Measurements from ENCODE around the gene PSME2. TPM values are rescaled to one million over a fixed set of nuclear protein-coding genes. Genes with fewer than 3 reads are reported as not detected.

The PSME2 gene
- total and polyA plus RNA-seq, 2 experiments from 2014 or later = 38.3 to 164 TPM

- no peaks in the 10 kb centered on the region for H3K9me2 ChIP-seq (ENCODE audit: insufficient read depth)
- H3K9ac ChIP-seq = no peak overlapping the region
- WGBS, 2 experiments (ENCODE audit: low coverage in 1 of 2, low lambda C conversion rate in 2 of 2, missing lambda C conversion rate in 2 of 2) = 89 to 92% methylated on average over 4 of the region's 4 CpGs
- H3K4me1 ChIP-seq (ENCODE audit: insufficient read depth) = no peaks in the 10 kb centered on the region
- H3K36me3 ChIP-seq (ENCODE audit: low read depth) = peaks cover 9% of the 10 kb centered on the region; the same call in 1 of the 2 replicates
- DNase-seq = no peak
- no peaks in the 10 kb centered on the region for H3K79me2 ChIP-seq (ENCODE audit: insufficient read depth)
- no peak overlapping the region for H3K4me3 ChIP-seq
- no peaks in the 10 kb centered on the region for H3K9me3 ChIP-seq (ENCODE audit: low read depth)
- H3K27ac ChIP-seq = no peak overlapping the region
- H4K20me1 ChIP-seq (ENCODE audit: insufficient read depth) = no peaks in the 10 kb centered on the region
- in situ Hi-C loops (cut with MboI) = no loop called here
- no peak overlapping the region for H3K4me2 ChIP-seq (ENCODE audit: unreplicated experiment)
- no peaks in the 10 kb centered on the region for H3K27me3 ChIP-seq (replicated peaks; ENCODE audit: insufficient read depth)
- H2AFZ ChIP-seq = no peak overlapping the region
- TF ChIP-seq EZH2phosphoT487 (IDR thresholded peaks at IDR 0.05; ENCODE audit: insufficient read depth, low read depth) (no peak), EZH2 (IDR thresholded peaks at IDR 0.05; ENCODE audit: insufficient read depth, poor library complexity, severe bottlenecking) (no peak)
- no peaks in the 10 kb centered on the region for H3F3A ChIP-seq (ENCODE audit: insufficient read depth)
Measured at GRCh38 chr14:24122416-24122815, 24.0 kb downstream of the PSME2 start.

- DNase-seq = no peak
- Histone ChIP-seq H3K4me1 (ENCODE audit: insufficient read depth) (peaks cover 3% of the 10 kb centered on the region; the same call in 1 of the 2 replicates), H3F3A (ENCODE audit: insufficient read depth) (no peaks in the 10 kb centered on the region), H3K9me3 (ENCODE audit: low read depth) (no peaks in the 10 kb centered on the region), H3K79me2 (ENCODE audit: insufficient read depth) (peaks cover 5% of the 10 kb centered on the region; the same call in 1 of the 2 replicates), H3K9ac (no peak overlapping the region), H3K27me3 (replicated peaks; ENCODE audit: insufficient read depth) (no peaks in the 10 kb centered on the region), H3K4me2 (ENCODE audit: unreplicated experiment) (no peak overlapping the region), H3K4me3 (no peak overlapping the region), H4K20me1 (ENCODE audit: insufficient read depth) (no peaks in the 10 kb centered on the region), H3K9me2 (ENCODE audit: insufficient read depth) (no peaks in the 10 kb centered on the region), H2AFZ (no peak overlapping the region), H3K27ac (no peak overlapping the region), H3K36me3 (ENCODE audit: low read depth) (peaks cover 9% of the 10 kb centered on the region; the same call in 1 of the 2 replicates)
- in situ Hi-C loops (cut with MboI) = no loop called here
- 95 to 99% methylated on average over 8 of the region's 8 CpGs for whole genome bisulfite sequencing, 2 experiments (ENCODE audit: low coverage in 1 of 2, low lambda C conversion rate in 2 of 2, missing lambda C conversion rate in 2 of 2)
- TF ChIP-seq EZH2phosphoT487 (IDR thresholded peaks at IDR 0.05; ENCODE audit: insufficient read depth, low read depth) = no peak
- no peak for TF ChIP-seq EZH2 (IDR thresholded peaks at IDR 0.05; ENCODE audit: insufficient read depth, poor library complexity, severe bottlenecking)
Measured at GRCh38 chr14:24121210-24121609, 25.2 kb downstream of the PSME2 start.

GRCh38 chr14:24119691-24120090 is 26.7 kb downstream of the PSME2 start:
- H3K9me3 ChIP-seq (ENCODE audit: low read depth) = no peaks in the 10 kb centered on the region
- H3K36me3 ChIP-seq (ENCODE audit: low read depth) = peaks cover 9% of the 10 kb centered on the region; the same call in 1 of the 2 replicates
- in situ Hi-C loops (cut with MboI) = no loop called here
- DNase-seq = no peak
- H3K4me2 ChIP-seq (ENCODE audit: unreplicated experiment) = no peak overlapping the region
- H2AFZ ChIP-seq = no peak overlapping the region
- no peak overlapping the region for H3K9ac ChIP-seq
- no peak overlapping the region for H3K4me3 ChIP-seq
- no peak for TF ChIP-seq EZH2phosphoT487 (IDR thresholded peaks at IDR 0.05; ENCODE audit: insufficient read depth, low read depth)
- no peak for TF ChIP-seq EZH2 (IDR thresholded peaks at IDR 0.05; ENCODE audit: insufficient read depth, poor library complexity, severe bottlenecking)
- 100% methylated on average over 6 of the region's 6 CpGs for WGBS, 2 experiments (ENCODE audit: low coverage in 1 of 2, low lambda C conversion rate in 2 of 2, missing lambda C conversion rate in 2 of 2)
- H3K9me2 ChIP-seq (ENCODE audit: insufficient read depth) = no peaks in the 10 kb centered on the region
- H3K79me2 ChIP-seq (ENCODE audit: insufficient read depth) = peaks cover 16% of the 10 kb centered on the region; the same call in 1 of the 2 replicates
- H3K27me3 ChIP-seq (replicated peaks; ENCODE audit: insufficient read depth) = no peaks in the 10 kb centered on the region
- no peaks in the 10 kb centered on the region for H3F3A ChIP-seq (ENCODE audit: insufficient read depth)
- no peak overlapping the region for H3K27ac ChIP-seq
- H3K4me1 ChIP-seq (ENCODE audit: insufficient read depth) = peaks cover 12% of the 10 kb centered on the region
- no peaks in the 10 kb centered on the region for H4K20me1 ChIP-seq (ENCODE audit: insufficient read depth)

DNA sequence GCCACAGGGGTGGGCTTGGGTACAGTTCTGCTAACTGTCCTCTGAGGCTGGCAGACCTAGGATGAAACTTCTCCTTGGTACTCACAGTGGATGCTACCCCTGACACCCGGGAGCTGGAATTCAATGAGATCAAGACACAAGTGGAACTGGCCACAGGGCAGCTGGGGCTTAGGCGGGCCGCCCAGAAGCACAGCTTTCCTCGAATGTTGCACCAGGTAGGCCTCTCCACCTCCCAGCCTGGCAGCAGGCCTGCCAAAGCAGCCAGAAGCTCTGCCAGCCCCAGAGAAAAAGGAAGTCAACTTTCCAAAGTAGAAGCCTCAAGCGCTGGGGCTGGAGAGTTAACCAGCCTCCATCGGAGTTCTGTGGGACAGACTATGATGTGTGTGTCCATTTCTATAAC is 29.2 kb downstream of the PSME2 start:
- Histone ChIP-seq H4K20me1 (ENCODE audit: insufficient read depth) (no peaks in the 10 kb centered on the region), H3K9me3 (ENCODE audit: low read depth) (no peaks in the 10 kb centered on the region), H2AFZ (no peak overlapping the region), H3K79me2 (ENCODE audit: insufficient read depth) (peaks cover 16% of the 10 kb centered on the region; the same call in 1 of the 2 replicates), H3K4me3 (no peak overlapping the region), H3K27ac (no peak overlapping the region), H3K27me3 (replicated peaks; ENCODE audit: insufficient read depth) (no peaks in the 10 kb centered on the region), H3K9me2 (ENCODE audit: insufficient read depth) (no peaks in the 10 kb centered on the region), H3K4me2 (ENCODE audit: unreplicated experiment) (no peak overlapping the region), H3K36me3 (ENCODE audit: low read depth) (peaks cover 9% of the 10 kb centered on the region; the same call in 1 of the 2 replicates), H3K9ac (no peak overlapping the region), H3F3A (ENCODE audit: insufficient read depth) (peaks cover 5% of the 10 kb centered on the region), H3K4me1 (ENCODE audit: insufficient read depth) (peaks cover 12% of the 10 kb centered on the region)
- TF ChIP-seq EZH2phosphoT487 (IDR thresholded peaks at IDR 0.05; ENCODE audit: insufficient read depth, low read depth) (no peak), EZH2 (IDR thresholded peaks at IDR 0.05; ENCODE audit: insufficient read depth, poor library complexity, severe bottlenecking) (no peak)
- in situ Hi-C loops (cut with MboI) = no loop called here
- WGBS, 2 experiments (ENCODE audit: low coverage in 1 of 2, low lambda C conversion rate in 2 of 2, missing lambda C conversion rate in 2 of 2) = 85 to 89% methylated on average over 6 of the region's 6 CpGs
- no peak for DNase-seq

All from GM23248 (cell line).